Stomach (tissue), 4 donors: ENCODE measurements around the gene MAGI1.
"Not testable (repeated sequence)": the region's sequence is repeated elsewhere in the genome, so short reads cannot be mapped to it uniquely, and the experiment has no call there.

Experiments
- POLR2A ChIP-seq, 4 donors: fragments of 450-650 bp; IDR thresholded peaks; one replicate each; pipeline ENCODE4 v1.6.1; 2016; ENCODE audit warnings: antibody characterized with exemption in 4 of 4, control low read depth in 2 of 4, mild to moderate bottlenecking in 1 of 4, moderate library complexity in 1 of 4
- POLR2AphosphoS5 ChIP-seq, 3 donors: sonication (generic); formaldehyde crosslinking; IDR thresholded peaks; one replicate each; pipeline ENCODE4 v1.6.1; 2016; ENCODE audit warnings: antibody characterized with exemption in 3 of 3
- TF ChIP-seq, protein P1 (sequence below), 7 experiments: fragments of 450-650 bp in 4 of 7; fragments of 200-600 bp in 3 of 7; sonication (generic) in 3 of 7; IDR thresholded peaks; one replicate each; pipeline ENCODE4 v1.5.1; 2016 to 2019; ENCODE audit warnings: antibody characterized with exemption in 7 of 7, control low read depth in 2 of 7, mild to moderate bottlenecking in 1 of 7

DNA sequence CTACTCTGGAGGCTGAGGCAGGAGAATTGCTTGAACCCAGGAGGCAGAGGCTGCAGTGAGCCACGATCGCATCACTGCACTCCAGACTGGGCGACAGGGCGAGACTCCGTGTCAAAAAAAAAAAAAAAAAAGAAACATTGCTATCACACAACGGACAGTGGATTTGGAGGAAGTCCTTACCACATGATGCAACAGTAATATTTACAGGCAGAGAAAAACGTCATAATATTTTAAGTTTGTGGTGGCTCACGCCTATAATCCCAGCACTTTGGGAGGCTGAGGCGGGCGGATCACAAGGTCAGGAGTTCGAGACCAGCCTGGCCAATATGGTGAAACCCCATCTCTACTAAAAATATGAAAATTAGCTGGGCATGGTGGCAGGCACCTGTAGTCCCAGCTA, 473.0 kb downstream of the MAGI1 start:
- not testable (repeated sequence) for TF ChIP-seq POLR2AphosphoS5, POLR2A (IDR thresholded peaks at IDR 0.05)
- TF ChIP-seq, protein P1, sequence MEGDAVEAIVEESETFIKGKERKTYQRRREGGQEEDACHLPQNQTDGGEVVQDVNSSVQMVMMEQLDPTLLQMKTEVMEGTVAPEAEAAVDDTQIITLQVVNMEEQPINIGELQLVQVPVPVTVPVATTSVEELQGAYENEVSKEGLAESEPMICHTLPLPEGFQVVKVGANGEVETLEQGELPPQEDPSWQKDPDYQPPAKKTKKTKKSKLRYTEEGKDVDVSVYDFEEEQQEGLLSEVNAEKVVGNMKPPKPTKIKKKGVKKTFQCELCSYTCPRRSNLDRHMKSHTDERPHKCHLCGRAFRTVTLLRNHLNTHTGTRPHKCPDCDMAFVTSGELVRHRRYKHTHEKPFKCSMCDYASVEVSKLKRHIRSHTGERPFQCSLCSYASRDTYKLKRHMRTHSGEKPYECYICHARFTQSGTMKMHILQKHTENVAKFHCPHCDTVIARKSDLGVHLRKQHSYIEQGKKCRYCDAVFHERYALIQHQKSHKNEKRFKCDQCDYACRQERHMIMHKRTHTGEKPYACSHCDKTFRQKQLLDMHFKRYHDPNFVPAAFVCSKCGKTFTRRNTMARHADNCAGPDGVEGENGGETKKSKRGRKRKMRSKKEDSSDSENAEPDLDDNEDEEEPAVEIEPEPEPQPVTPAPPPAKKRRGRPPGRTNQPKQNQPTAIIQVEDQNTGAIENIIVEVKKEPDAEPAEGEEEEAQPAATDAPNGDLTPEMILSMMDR (IDR thresholded peaks at IDR 0.05), result not testable (repeated sequence)
